Measurements from ENCODE around the gene RUSC1.
"Not testable (repeated sequence)": the region's sequence is repeated elsewhere in the genome, so short reads cannot be mapped to it uniquely, and the experiment has no call there.

The RUSC1 gene

GRCh38 chr1:155320661-155321617 lies at the start of gene RUSC1:
Gene RUSC1 (plus strand): TSS chr1:155320894. CDS start chr1:155321774, 880 bp downstream.
- DNase-seq (ENCODE audit: low read depth in 2 of 2) = peak; percentile 39 to 51

GRCh38 chr1:155272466-155273342 lies 48.0 kb upstream of the RUSC1 start:
- peak in 1 of 2 donors; percentile 13 for DNase-seq (ENCODE audit: low read depth in 2 of 2)

- DNase-seq (ENCODE audit: low read depth in 2 of 2) = peak; percentile 92
Measured at GRCh38 chr1:155273343-155274245, 47.1 kb upstream of the RUSC1 start, which contains the start of gene CLK2. Gene CLK2 (minus strand): TSS chr1:155273504. CDS start chr1:155270977, 2,527 bp downstream.

GRCh38 chr1:155277070-155277901 lies 43.4 kb upstream of the RUSC1 start, which contains the start of gene HCN3:
Gene HCN3 (plus strand): TSS chr1:155277463. CDS start chr1:155277591, 128 bp downstream.
- DNase-seq (ENCODE audit: low read depth in 2 of 2) = peak; percentile 87 to 89

- peak; percentile 48 to 56 for DNase-seq (ENCODE audit: low read depth in 2 of 2)
Measured at GRCh38 chr1:155277902-155278688, 42.6 kb upstream of the RUSC1 start.

GRCh38 chr1:155278689-155279160 lies 42.0 kb upstream of the RUSC1 start:
- no peak for DNase-seq (ENCODE audit: low read depth in 2 of 2)

GRCh38 chr1:155279268-155279667 lies 41.4 kb upstream of the RUSC1 start:
- no peak for DNase-seq (ENCODE audit: low read depth in 2 of 2)

GRCh38 chr1:155282488-155283091 lies 38.1 kb upstream of the RUSC1 start:
- DNase-seq (ENCODE audit: low read depth in 2 of 2) = no peak

GRCh38 chr1:155284476-155284875 lies 36.2 kb upstream of the RUSC1 start:
- DNase-seq (ENCODE audit: low read depth in 2 of 2) = no peak

- DNase-seq (ENCODE audit: low read depth in 2 of 2) = no peak
Measured at GRCh38 chr1:155285063-155285462, 35.6 kb upstream of the RUSC1 start.

GRCh38 chr1:155285631-155286044 lies 35.1 kb upstream of the RUSC1 start:
- no peak for DNase-seq (ENCODE audit: low read depth in 2 of 2)

GRCh38 chr1:155286544-155286943 lies 34.1 kb upstream of the RUSC1 start:
- no peak for DNase-seq (ENCODE audit: low read depth in 2 of 2)

GRCh38 chr1:155287987-155288543 lies 32.6 kb upstream of the RUSC1 start:
- DNase-seq (ENCODE audit: low read depth in 2 of 2) = no peak

- not testable (repeated sequence) for DNase-seq (ENCODE audit: low read depth in 2 of 2)
Measured at GRCh38 chr1:155291006-155291405, 29.7 kb upstream of the RUSC1 start.

- no peak for DNase-seq (ENCODE audit: low read depth in 2 of 2)
Measured at GRCh38 chr1:155293086-155293749, 27.5 kb upstream of the RUSC1 start.

- DNase-seq (ENCODE audit: low read depth in 2 of 2) = no peak
Measured at GRCh38 chr1:155294520-155295182, 26.0 kb upstream of the RUSC1 start.
